GM12878 (cell line): ENCODE results near the gene UMPS. TPM values are rescaled to one million over a fixed set of nuclear protein-coding genes. Genes with fewer than 3 reads are reported as not detected.

Experiments used
- ATAC-seq: fragments of 200-7000 bp; cut with Tn5 transposase; 3 replicates; pipeline ENCODE4 v1.9.1; 2020; ENCODE audit warnings: mild to moderate bottlenecking, moderate library complexity
- BruUV-seq: library from RNA; stranded (reverse); fragments of 400-500 nt; replicated peaks from 2 replicates; lab custom pipeline; 2021; lab: Mats Ljungman, UMichigan
- CTCF ChIA-PET: fragments of 300-600 bp; sonication (Branson Sonifier 250); formaldehyde crosslinking; extraction: SDS; loops from one replicate; lab custom pipeline; 2021; ENCODE audit warnings: inconsistent platforms; lab: Yijun Ruan, JAX
- POLR2A ChIA-PET: fragments of 350-600 bp; formaldehyde crosslinking; extraction: SDS; loops from one replicate; lab custom pipeline; 2021; ENCODE audit warnings: inconsistent platforms; lab: Charles Lee
- RAD21 ChIA-PET: fragments of 300-600 bp; sonication (Branson Sonifier 250); formaldehyde crosslinking; loops from one replicate; lab custom pipeline; 2023; ENCODE audit warnings: antibody characterized with exemption; ENCODE audit not compliant: unreplicated experiment; lab: Charles Lee
- SMC1A ChIA-PET: fragments of 300-600 bp; sonication (Branson Sonifier 250); formaldehyde crosslinking; loops from one replicate; lab custom pipeline; 2023; ENCODE audit not compliant: unreplicated experiment, uncharacterized antibody; lab: Charles Lee
- DNase-seq: peaks from one replicate; pipeline ENCODE4 v3.0.0-alpha.2; 2011; ENCODE audit warnings: low read depth, low spot score
- FAIRE-seq: peaks from 3 replicates; lab custom pipeline; 2011; peaks lifted over from hg19 to GRCh38; lab: Jason Lieb, UNC
- H2AFZ ChIP-seq: 2 replicates; pipeline ENCODE4 v1.6.0; 2011; ENCODE audit warnings: low read depth, low read length, control low read depth; ENCODE audit not compliant: control insufficient read depth
- H3K27ac ChIP-seq: 2 replicates; pipeline ENCODE4 v1.5.1; 2011; ENCODE audit warnings: control low read depth; ENCODE audit not compliant: control insufficient read depth, insufficient read depth
- H3K27me3 ChIP-seq, 2 experiments: replicated peaks in 1 of 2; 2 replicates each; pipeline versions ENCODE4 v1.6.0 to v1.6.1; 2011; ENCODE audit warnings: low read length in 1 of 2; ENCODE audit not compliant: control insufficient read depth in 2 of 2, insufficient read depth in 2 of 2
- H3K36me3 ChIP-seq, 2 experiments: 2 replicates each; pipeline ENCODE4 v1.5.1; 2011; ENCODE audit warnings: low read length in 1 of 2; ENCODE audit not compliant: control insufficient read depth in 2 of 2, insufficient read depth in 2 of 2
- H3K4me1 ChIP-seq: 2 replicates; pipeline ENCODE4 v1.6.1; 2011; ENCODE audit warnings: mild to moderate bottlenecking, low read length, moderate library complexity, mixed read lengths; ENCODE audit not compliant: control insufficient read depth, insufficient read depth
- H3K4me2 ChIP-seq: 2 replicates; pipeline ENCODE4 v1.6.0; 2011; ENCODE audit warnings: control low read depth; ENCODE audit not compliant: control insufficient read depth, insufficient read depth
- H3K4me3 ChIP-seq: fragments of 200-600 bp; sonication (generic); 2 replicates; pipeline ENCODE4 v1.5.1; 2016
- H3K79me2 ChIP-seq: 2 replicates; pipeline ENCODE4 v1.6.0; 2011; ENCODE audit warnings: low read length; ENCODE audit not compliant: control insufficient read depth, insufficient read depth
- H3K9ac ChIP-seq: 2 replicates; pipeline ENCODE4 v1.8.0; 2011; ENCODE audit warnings: low read length, control low read depth, mixed read lengths; ENCODE audit not compliant: control insufficient read depth, insufficient read depth
- H3K9me3 ChIP-seq: replicated peaks from 3 replicates; pipeline ENCODE4 v1.5.1; 2011; ENCODE audit warnings: mild to moderate bottlenecking, low read length; ENCODE audit not compliant: control insufficient read depth, insufficient read depth
- H4K20me1 ChIP-seq: 2 replicates; pipeline ENCODE4 v1.6.0; 2011; ENCODE audit not compliant: control insufficient read depth, insufficient read depth
- CBX5 ChIP-seq: sonication (generic); IDR thresholded peaks from 2 replicates; pipeline ENCODE4 v1.6.1; 2016; ENCODE audit warnings: low read depth, moderate library complexity, mild to moderate bottlenecking, inconsistent platforms
- CREM ChIP-seq: IDR thresholded peaks from 2 replicates; pipeline ENCODE4 v1.6.1; 2014; ENCODE audit warnings: antibody characterized with exemption, low read depth
- E4F1 ChIP-seq: fragments of 450-650 bp; IDR thresholded peaks from 2 replicates; pipeline ENCODE4 v1.6.1; 2018; ENCODE audit warnings: borderline replicate concordance, mild to moderate bottlenecking; ENCODE audit not compliant: partially characterized antibody
- EP300 ChIP-seq, 2 experiments: fragments of 150-350 bp in 1 of 2; IDR thresholded peaks; 2 replicates each; pipeline ENCODE4 v1.6.1; 2011 to 2012; ENCODE audit warnings: low read depth in 2 of 2, low read length in 2 of 2, borderline replicate concordance in 1 of 2, improper control_type of control experiment in 1 of 2, inconsistent platforms in 1 of 2; ENCODE audit not compliant: control insufficient read depth in 1 of 2
- EZH2 ChIP-seq: IDR thresholded peaks from 2 replicates; pipeline ENCODE4 v1.6.1; 2012; ENCODE audit warnings: low read depth, mild to moderate bottlenecking, control low read depth, inconsistent platforms, low read length, borderline replicate concordance; ENCODE audit not compliant: control insufficient read depth
- HDAC6 ChIP-seq: fragments of 200-600 bp; sonication (generic); IDR thresholded peaks from one replicate; pipeline ENCODE4 v1.8.0; 2017; ENCODE audit warnings: antibody characterized with exemption; ENCODE audit not compliant: unreplicated experiment
- HSF1 ChIP-seq: fragments of 150-350 bp; IDR thresholded peaks from 2 replicates; pipeline ENCODE4 v1.6.1; 2014; ENCODE audit warnings: mild to moderate bottlenecking, low read depth, low read length
- IRF4 ChIP-seq: IDR thresholded peaks from 2 replicates; pipeline ENCODE4 v1.6.1; 2011; ENCODE audit warnings: low read depth, low read length
- JUNB ChIP-seq: IDR thresholded peaks from 2 replicates; pipeline ENCODE4 v1.6.1; 2016; ENCODE audit warnings: antibody characterized with exemption, mild to moderate bottlenecking
- MTA3 ChIP-seq: IDR thresholded peaks from 2 replicates; pipeline ENCODE4 v1.6.1; 2012; ENCODE audit warnings: low read length, inconsistent platforms, borderline replicate concordance
- NBN ChIP-seq: fragments of 450-650 bp; IDR thresholded peaks from 2 replicates; pipeline ENCODE4 v1.6.1; 2016
- SMAD5 ChIP-seq: IDR thresholded peaks from 2 replicates; pipeline ENCODE4 v1.6.1; 2016; ENCODE audit warnings: antibody characterized with exemption, low read depth
- TCF7 ChIP-seq: IDR thresholded peaks from 2 replicates; pipeline ENCODE4 v1.6.1; 2014; ENCODE audit warnings: antibody characterized with exemption, borderline replicate concordance
- USF2 ChIP-seq: IDR thresholded peaks from 2 replicates; pipeline ENCODE4 v1.6.1; 2011; ENCODE audit warnings: low read depth, low read length, improper control_type of control experiment, borderline replicate concordance
- ZNF622 ChIP-seq: fragments of 450-650 bp; IDR thresholded peaks from 2 replicates; pipeline ENCODE4 v1.6.1; 2017; ENCODE audit warnings: mild to moderate bottlenecking, inconsistent platforms
- WGBS: methylation state at CpG from one replicate; pipeline ENCODE4 v1.1.6; 2016; ENCODE audit warnings: low lambda C conversion rate; ENCODE audit not compliant: insufficient replicate concordance, insufficient coverage; ENCODE audit errors: missing lambda C conversion rate; 5-methylcytosine and 5-hydroxymethylcytosine counted together
- in situ Hi-C: fragments of 300-500 bp; cut with MboI; formaldehyde crosslinking; loops from 9 replicates; pipeline ENCODE4 v1.14.3; 2018; ENCODE audit warnings: mixed read lengths
- intact Hi-C: fragments of 100-400 bp; cut with micrococcal nuclease; formaldehyde crosslinking; loops from one replicate; pipeline ENCODE4 v1.14.2; 2022; ENCODE audit not compliant: unreplicated experiment
- polyA plus RNA-seq, 11 experiments: library from polyadenylated mRNA; depleted of rRNA in 4 of 11; unstranded in 6 of 11; stranded (reverse) in 5 of 11; fragments of >200 nt; fragmentation: Nextera tagmentation in 4 of 11; fragmentation: Illumina TruSeq in 1 of 11; extraction: Ambion mirVana in 4 of 11; extraction: Trizol in 1 of 11; gene quantifications; 1 replicate in 1 of 11; 2 replicates in 10 of 11; pipeline versions ENCODE4 v1.2.1 to v1.2.3, GENCODE V29; 2011 to 2016; ENCODE audit warnings: inconsistent platforms in 2 of 11, missing spikeins in 2 of 11, low read depth in 1 of 11
- total RNA-seq, 4 experiments: library from RNA; depleted of rRNA in 3 of 4; stranded (reverse); fragments of >200 nt in 3 of 4; fragmentation: Illumina TruSeq in 1 of 4; extraction: Trizol in 1 of 4; gene quantifications; 2 replicates each; pipeline versions ENCODE4 v1.2.1 to v1.2.3, GENCODE V29; 2013 to 2021

Gene UMPS
- total and polyA plus RNA-seq, 10 of the 15 experiments (the other 5 are each of a cell fraction or from before 2014, with no cell fraction given) = 30.6 to 82.8 (median 49.5) TPM

GRCh38 chr3:124745756-124746155 is 15.5 kb downstream of the UMPS start:
- ChIA-PET CTCF (no interaction called here), SMC1A (interaction anchor here (0.6 kb wide), 1 partner anchor 58 kb away, joined by 3 read pairs; no protein-coding TSS in a partner anchor), POLR2A (no interaction called here), RAD21 (interaction anchor here (1.1 kb wide), 1 partner anchor 155 kb away, joined by 3 read pairs; no protein-coding TSS in a partner anchor)
- no peak overlapping the region for H3K4me2 ChIP-seq
- no peaks in the 10 kb centered on the region for H3K4me1 ChIP-seq
- in situ Hi-C loops (no loop called here), intact Hi-C loops (no loop called here)
- H4K20me1 ChIP-seq = no peaks in the 10 kb centered on the region
- H3K4me3 ChIP-seq = no peak overlapping the region
- no peak overlapping the region for H3K9ac ChIP-seq
- no peak overlapping the region for H2AFZ ChIP-seq
- no TSS peak for BruUV-seq
- no peaks in the 10 kb centered on the region for H3K27me3 ChIP-seq
- 98% methylated on average over 6 of the region's 6 CpGs for WGBS
- FAIRE-seq = no peak
- no peaks in the 10 kb centered on the region for H3K79me2 ChIP-seq
- no peak for ATAC-seq
- no peak for TF ChIP-seq CREM
- no peak for TF ChIP-seq NBN
- TF ChIP-seq HDAC6 = no peak
- no peak for TF ChIP-seq ZNF622
- no peak for TF ChIP-seq HSF1
- no peak for TF ChIP-seq USF2
- TF ChIP-seq EZH2 = no peak
- TF ChIP-seq E4F1 = no peak
- TF ChIP-seq JUNB = no peak
- no peak for TF ChIP-seq MTA3
- no peak for TF ChIP-seq CBX5
- no peak for TF ChIP-seq EP300 (IDR thresholded peaks at IDR 0.05; ENCODE audit: borderline replicate concordance in 1 of 2, control insufficient read depth in 1 of 2, low read depth in 2 of 2, low read length in 2 of 2)
- no peak for TF ChIP-seq IRF4
- TF ChIP-seq SMAD5 = no peak
- TF ChIP-seq TCF7 = no peak
- peaks cover 7 to 10% of the 10 kb centered on the region in 2 experiments; a peak in 3 of 4 replicates for H3K36me3 ChIP-seq
- DNase-seq = no peak
- H3K9me3 ChIP-seq = no peaks in the 10 kb centered on the region
- H3K27ac ChIP-seq = no peak overlapping the region
